GM10248 (cell line): ENCODE results near the gene LFNG.

ENCODE experiments used
- CTCF ChIA-PET: fragments of 300-600 bp; sonication (Branson Sonifier 250); formaldehyde crosslinking; extraction: SDS; loops from one replicate; lab custom pipeline; 2021; ENCODE audit warnings: antibody characterized with exemption; lab: Yijun Ruan, JAX
- POLR2A ChIA-PET: fragments of 350-650 bp; sonication (Branson Sonifier 250); formaldehyde crosslinking; extraction: SDS; loops from one replicate; lab custom pipeline; 2020; ENCODE audit warnings: antibody characterized with exemption; lab: Yijun Ruan, JAX
- DNase-seq: peaks from one replicate; pipeline ENCODE4 v3.0.0; 2012; ENCODE audit errors: extremely low spot score
- CTCF ChIP-seq: IDR thresholded peaks from 2 replicates; pipeline ENCODE4 v1.5.1; 2012; ENCODE audit warnings: mild to moderate bottlenecking, low read depth; ENCODE audit errors: extremely low read depth, missing control alignments, control extremely low read depth

The LFNG gene

GRCh38 chr7:2482725-2483451 lies 36.7 kb upstream of the LFNG start:
- DNase-seq = no peak
- ChIA-PET CTCF (interaction anchor here (0.7 to 7.3 kb wide), 5 partner anchors 13 to 228 kb away, joined by 3 to 57 read pairs (median 5); no protein-coding TSS in a partner anchor), POLR2A (no interaction called here)
- TF ChIP-seq CTCF = no peak

- ChIA-PET POLR2A (no interaction called here), CTCF (interaction anchor here (0.6 to 7.3 kb wide), 6 partner anchors 14 to 756 kb away, joined by 3 to 57 read pairs (median 4); no protein-coding TSS in a partner anchor)
- no peak for DNase-seq
- no peak for TF ChIP-seq CTCF
Measured at GRCh38 chr7:2483494-2483893, 36.1 kb upstream of the LFNG start.

- ChIA-PET POLR2A (no interaction called here), CTCF (interaction anchor here (7.3 kb wide), 1 partner anchor 15 kb away, joined by 57 read pairs; no protein-coding TSS in a partner anchor)
- no peak for TF ChIP-seq CTCF
- DNase-seq = no peak
Measured at GRCh38 chr7:2484868-2485267, 34.7 kb upstream of the LFNG start.

- no peak for TF ChIP-seq CTCF
- CTCF ChIA-PET = interaction anchor here (1.1 kb wide), 1 partner anchor 13 kb away, joined by 4 read pairs; no protein-coding TSS in a partner anchor
- POLR2A ChIA-PET = no interaction called here
- no peak for DNase-seq
Measured at GRCh38 chr7:2487586-2488271, 31.8 kb upstream of the LFNG start.

GRCh38 chr7:2488272-2488645 lies 31.3 kb upstream of the LFNG start:
- no peak for TF ChIP-seq CTCF
- ChIA-PET CTCF (interaction anchor here (1.1 kb wide), 1 partner anchor 13 kb away, joined by 4 read pairs; no protein-coding TSS in a partner anchor), POLR2A (no interaction called here)
- no peak for DNase-seq

GRCh38 chr7:2488681-2489080 lies 30.9 kb upstream of the LFNG start:
- no peak for DNase-seq
- ChIA-PET CTCF (interaction anchor here (1.1 kb wide), 1 partner anchor 12 kb away, joined by 4 read pairs; no protein-coding TSS in a partner anchor), POLR2A (no interaction called here)
- TF ChIP-seq CTCF = no peak
